Measurements from ENCODE around the gene XPNPEP2. TPM values are rescaled to one million over a fixed set of nuclear protein-coding genes. Genes with fewer than 3 reads are reported as not detected.
A peak's percentile ranks its signal among the peaks of the same experiment; 100 is the strongest.

The XPNPEP2 gene
- total and polyA plus RNA-seq, 9 of the 15 experiments (the other 6 are each of a cell fraction or from before 2014, with no cell fraction given), result 0.03 to 0.19 (median 0.09) TPM; not detected in 5

DNA sequence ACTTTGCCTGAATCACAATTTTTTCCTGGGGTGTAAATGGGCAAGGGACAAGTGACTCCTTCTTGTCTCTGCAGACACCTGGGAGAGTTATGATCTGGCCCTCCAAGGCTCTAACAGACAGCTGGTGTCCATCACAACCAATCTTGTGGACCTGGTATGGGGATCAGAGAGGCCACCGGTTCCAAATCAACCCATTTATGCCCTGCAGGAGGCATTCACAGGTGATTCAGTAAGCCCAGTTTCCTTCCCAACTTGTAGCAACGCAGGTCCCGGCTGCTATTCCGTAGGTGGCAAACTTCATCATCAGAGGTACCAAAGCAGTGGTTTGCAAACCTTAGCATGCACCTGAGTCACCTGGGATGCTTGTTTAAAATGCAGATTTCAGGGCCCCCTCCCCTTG, 8.8 kb downstream of the XPNPEP2 start (continued):
- TF ChIP-seq POLR2H (tag; IDR thresholded peaks at IDR 0.05; ENCODE audit: low read depth), result no peak

DNA sequence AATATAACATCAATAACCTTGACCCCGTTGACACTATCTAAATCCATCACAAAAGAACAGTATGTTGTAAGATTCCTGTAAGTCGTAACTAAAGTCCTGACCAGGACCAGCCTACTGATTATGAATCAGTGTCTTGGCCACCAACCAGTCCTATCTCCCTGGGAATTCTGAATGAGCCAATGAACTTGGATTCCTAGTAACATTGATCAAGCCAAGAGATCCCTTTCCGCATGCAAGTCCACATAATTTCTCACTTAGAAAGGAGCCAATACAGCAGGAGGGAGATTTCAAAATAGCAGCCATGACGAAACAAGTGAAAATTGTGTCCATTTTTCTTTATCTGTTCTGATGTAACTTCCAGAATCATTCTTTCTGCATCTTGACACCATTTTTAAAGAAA, 9.5 kb downstream of the XPNPEP2 start:
- Histone ChIP-seq H3K27ac (ENCODE audit: extremely low read depth, low read depth, low read length) (no peak overlapping the region), H3K4me1 (replicated peaks in 1 of 2; ENCODE audit: control insufficient read depth in 2 of 2, insufficient read depth in 2 of 2, low read length in 2 of 2) (peaks cover 0 to 6% of the 10 kb centered on the region in 2 experiments; a peak in 4 of 5 replicates), H3K4me3 (no peak overlapping the region), H4K20me1 (replicated peaks; ENCODE audit: control insufficient read depth, insufficient read depth, low read length) (no peaks in the 10 kb centered on the region), H3K9me3 (replicated peaks; ENCODE audit: control insufficient read depth, insufficient read depth, low read depth, low read length) (no peaks in the 10 kb centered on the region), H3K27me3 (ENCODE audit: control insufficient read depth in 2 of 2, insufficient read depth in 2 of 2, low read length in 2 of 2) (no peaks in the 10 kb centered on the region), H3K4me2 (ENCODE audit: insufficient read depth, low read length) (no peak overlapping the region), H3K36me3 (ENCODE audit: control insufficient read depth, insufficient read depth, low read length) (no peaks in the 10 kb centered on the region), H3K79me2 (ENCODE audit: control insufficient read depth, insufficient read depth, low read length) (no peaks in the 10 kb centered on the region), H3K9me1 (ENCODE audit: control insufficient read depth, insufficient read depth, low read length) (peaks cover 3% of the 10 kb centered on the region), H3K9ac (ENCODE audit: insufficient read depth in 1 of 2, low read depth in 2 of 2, low read length in 2 of 2) (no peak overlapping the region), H2AFZ (ENCODE audit: low read depth, low read length) (no peak overlapping the region)
- DNase-seq (ENCODE audit: extremely low read depth in 1 of 4, low spot score in 3 of 4) (no peak), ATAC-seq (no peak), FAIRE-seq (no peak)
- intact Hi-C loops (cut with micrococcal nuclease), result no loop called here
- POLR2A ChIA-PET, result no interaction called here
- 10% methylated on average over 4 of the region's 4 CpGs for WGBS (ENCODE audit: insufficient coverage, low coverage, missing lambda C conversion rate)
- BruUV-seq (replicated peaks), result no TSS peak
- in situ Hi-C loops (cut with MboI), result no loop called here
- CTCF ChIA-PET (ENCODE audit: low intra/inter-chr PET ratio), result no interaction called here
- TF ChIP-seq, protein P1, sequence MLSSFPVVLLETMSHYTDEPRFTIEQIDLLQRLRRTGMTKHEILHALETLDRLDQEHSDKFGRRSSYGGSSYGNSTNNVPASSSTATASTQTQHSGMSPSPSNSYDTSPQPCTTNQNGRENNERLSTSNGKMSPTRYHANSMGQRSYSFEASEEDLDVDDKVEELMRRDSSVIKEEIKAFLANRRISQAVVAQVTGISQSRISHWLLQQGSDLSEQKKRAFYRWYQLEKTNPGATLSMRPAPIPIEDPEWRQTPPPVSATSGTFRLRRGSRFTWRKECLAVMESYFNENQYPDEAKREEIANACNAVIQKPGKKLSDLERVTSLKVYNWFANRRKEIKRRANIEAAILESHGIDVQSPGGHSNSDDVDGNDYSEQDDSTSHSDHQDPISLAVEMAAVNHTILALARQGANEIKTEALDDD (IDR thresholded peaks at IDR 0.05), result no peak
- TF ChIP-seq CEBPG (CRISPR knock-in tag; IDR thresholded peaks at IDR 0.05) (no peak), CEBPG (tag; conservative IDR thresholded peaks at IDR 0.05 in 1 of 2, IDR thresholded peaks at IDR 0.05 in 1 of 2) (peak in 1 of 2 experiments; percentile 41; a peak in 1 of 4 replicates), MTF1 (CRISPR knock-in tag; IDR thresholded peaks at IDR 0.05; ENCODE audit: borderline replicate concordance) (no peak), SP1 (CRISPR knock-in tag; IDR thresholded peaks at IDR 0.05) (no peak), ZNF232 (CRISPR knock-in tag; IDR thresholded peaks at IDR 0.05) (no peak), RBM34 (IDR thresholded peaks at IDR 0.05; ENCODE audit: borderline replicate concordance, insufficient read depth, low read length) (no peak), NFYB (IDR thresholded peaks at IDR 0.05; ENCODE audit: extremely low read depth, insufficient read length) (no peak)
- TF ChIP-seq, protein P2, sequence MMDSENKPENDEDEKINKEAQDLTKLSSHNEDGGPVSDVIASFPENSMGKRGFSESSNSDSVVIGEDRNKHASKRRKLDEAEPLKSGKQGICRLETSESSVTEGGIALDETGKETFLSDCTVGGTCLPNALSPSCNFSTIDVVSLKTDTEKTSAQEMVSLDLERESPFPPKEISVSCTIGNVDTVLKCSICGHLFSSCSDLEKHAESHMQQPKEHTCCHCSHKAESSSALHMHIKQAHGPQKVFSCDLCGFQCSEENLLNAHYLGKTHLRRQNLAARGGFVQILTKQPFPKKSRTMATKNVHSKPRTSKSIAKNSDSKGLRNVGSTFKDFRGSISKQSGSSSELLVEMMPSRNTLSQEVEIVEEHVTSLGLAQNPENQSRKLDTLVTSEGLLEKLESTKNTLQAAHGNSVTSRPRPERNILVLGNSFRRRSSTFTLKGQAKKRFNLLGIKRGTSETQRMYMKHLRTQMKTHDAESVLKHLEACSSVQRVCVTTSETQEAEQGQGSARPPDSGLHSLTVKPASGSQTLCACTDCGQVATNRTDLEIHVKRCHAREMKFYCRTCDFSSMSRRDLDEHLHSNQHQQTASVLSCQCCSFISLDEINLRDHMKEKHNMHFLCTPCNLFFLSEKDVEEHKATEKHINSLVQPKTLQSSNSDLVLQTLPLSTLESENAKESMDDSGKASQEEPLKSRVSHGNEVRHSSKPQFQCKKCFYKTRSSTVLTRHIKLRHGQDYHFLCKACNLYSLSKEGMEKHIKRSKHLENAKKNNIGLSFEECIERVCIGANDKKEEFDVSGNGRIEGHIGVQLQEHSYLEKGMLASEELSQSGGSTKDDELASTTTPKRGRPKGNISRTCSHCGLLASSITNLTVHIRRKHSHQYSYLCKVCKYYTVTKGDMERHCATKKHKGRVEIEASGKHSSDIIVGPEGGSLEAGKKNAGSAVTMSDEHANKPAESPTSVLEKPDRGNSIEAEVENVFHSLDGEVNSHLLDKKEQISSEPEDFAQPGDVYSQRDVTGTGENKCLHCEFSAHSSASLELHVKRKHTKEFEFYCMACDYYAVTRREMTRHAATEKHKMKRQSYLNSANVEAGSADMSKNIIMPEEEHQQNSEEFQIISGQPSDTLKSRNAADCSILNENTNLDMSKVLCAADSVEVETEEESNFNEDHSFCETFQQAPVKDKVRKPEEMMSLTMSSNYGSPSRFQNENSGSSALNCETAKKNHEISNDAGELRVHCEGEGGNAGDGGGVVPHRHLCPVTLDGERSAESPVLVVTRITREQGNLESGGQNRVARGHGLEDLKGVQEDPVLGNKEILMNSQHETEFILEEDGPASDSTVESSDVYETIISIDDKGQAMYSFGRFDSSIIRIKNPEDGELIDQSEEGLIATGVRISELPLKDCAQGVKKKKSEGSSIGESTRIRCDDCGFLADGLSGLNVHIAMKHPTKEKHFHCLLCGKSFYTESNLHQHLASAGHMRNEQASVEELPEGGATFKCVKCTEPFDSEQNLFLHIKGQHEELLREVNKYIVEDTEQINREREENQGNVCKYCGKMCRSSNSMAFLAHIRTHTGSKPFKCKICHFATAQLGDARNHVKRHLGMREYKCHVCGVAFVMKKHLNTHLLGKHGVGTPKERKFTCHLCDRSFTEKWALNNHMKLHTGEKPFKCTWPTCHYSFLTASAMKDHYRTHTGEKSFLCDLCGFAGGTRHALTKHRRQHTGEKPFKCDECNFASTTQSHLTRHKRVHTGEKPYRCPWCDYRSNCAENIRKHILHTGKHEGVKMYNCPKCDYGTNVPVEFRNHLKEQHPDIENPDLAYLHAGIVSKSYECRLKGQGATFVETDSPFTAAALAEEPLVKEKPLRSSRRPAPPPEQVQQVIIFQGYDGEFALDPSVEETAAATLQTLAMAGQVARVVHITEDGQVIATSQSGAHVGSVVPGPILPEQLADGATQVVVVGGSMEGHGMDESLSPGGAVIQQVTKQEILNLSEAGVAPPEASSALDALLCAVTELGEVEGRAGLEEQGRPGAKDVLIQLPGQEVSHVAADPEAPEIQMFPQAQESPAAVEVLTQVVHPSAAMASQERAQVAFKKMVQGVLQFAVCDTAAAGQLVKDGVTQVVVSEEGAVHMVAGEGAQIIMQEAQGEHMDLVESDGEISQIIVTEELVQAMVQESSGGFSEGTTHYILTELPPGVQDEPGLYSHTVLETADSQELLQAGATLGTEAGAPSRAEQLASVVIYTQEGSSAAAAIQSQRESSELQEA (IDR thresholded peaks at IDR 0.05; ENCODE audit: low read depth), result no peak
- TF ChIP-seq, protein P3, sequence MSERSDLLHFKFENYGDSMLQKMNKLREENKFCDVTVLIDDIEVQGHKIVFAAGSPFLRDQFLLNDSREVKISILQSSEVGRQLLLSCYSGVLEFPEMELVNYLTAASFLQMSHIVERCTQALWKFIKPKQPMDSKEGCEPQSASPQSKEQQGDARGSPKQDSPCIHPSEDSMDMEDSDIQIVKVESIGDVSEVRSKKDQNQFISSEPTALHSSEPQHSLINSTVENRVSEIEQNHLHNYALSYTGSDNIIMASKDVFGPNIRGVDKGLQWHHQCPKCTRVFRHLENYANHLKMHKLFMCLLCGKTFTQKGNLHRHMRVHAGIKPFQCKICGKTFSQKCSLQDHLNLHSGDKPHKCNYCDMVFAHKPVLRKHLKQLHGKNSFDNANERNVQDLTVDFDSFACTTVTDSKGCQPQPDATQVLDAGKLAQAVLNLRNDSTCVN (CRISPR knock-in tag; IDR thresholded peaks at IDR 0.05), result no peak

All from K562 (cell line).